ENCODE measurements around the gene PCDHGA6.
"Not testable (repeated sequence)": the region's sequence is repeated elsewhere in the genome, so short reads cannot be mapped to it uniquely, and the experiment has no call there.

The PCDHGA6 gene

DNA sequence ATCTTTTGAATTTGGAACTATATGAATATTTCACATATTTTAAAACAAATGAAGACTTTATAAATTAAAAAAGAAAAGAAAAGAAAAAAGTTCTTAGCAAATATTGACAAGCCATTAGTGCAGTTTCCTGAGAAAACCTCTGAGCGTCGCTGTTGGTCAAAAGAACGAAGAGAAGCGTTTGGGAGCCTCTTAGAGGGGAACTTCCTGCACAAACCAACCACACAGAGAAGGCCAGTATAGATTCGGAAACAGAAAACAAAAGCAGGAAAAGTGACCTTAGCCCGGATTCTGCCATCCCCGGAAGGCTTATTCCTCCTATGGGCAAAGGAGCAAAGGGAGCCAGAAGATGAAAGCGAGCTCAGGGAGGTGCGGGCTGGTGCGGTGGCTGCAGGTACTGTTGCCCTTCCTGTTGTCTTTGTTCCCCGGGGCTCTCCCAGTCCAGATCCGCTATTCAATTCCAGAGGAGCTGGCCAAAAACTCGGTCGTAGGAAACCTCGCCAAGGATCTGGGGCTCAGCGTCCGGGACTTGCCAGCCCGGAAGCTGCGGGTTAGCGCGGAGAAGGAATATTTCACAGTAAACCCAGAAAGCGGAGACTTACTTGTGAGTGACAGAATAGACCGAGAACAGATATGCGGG, 13.8 kb upstream of the PCDHGA6 start, which contains the start of gene PCDHGB2:
Gene PCDHGB2 (plus strand): TSS at position 205 of the 637 bp plus-strand sequence. CDS start 142 bp downstream, at position 347.
- no peak for DNase-seq (ENCODE audit: low read depth in 2 of 2)

- no peak for DNase-seq (ENCODE audit: low read depth in 2 of 2)
Observed at GRCh38 chr5:141360685-141361084, 13.0 kb upstream of the PCDHGA6 start.

GRCh38 chr5:141362719-141363118, 11.0 kb upstream of the PCDHGA6 start:
- no peak for DNase-seq (ENCODE audit: low read depth in 2 of 2)

GRCh38 chr5:141363952-141364660, 9.6 kb upstream of the PCDHGA6 start, which contains the start of gene PCDHGA5:
Gene PCDHGA5, plus strand, starts transcription at chr5:141364162. Its CDS starts 169 bp downstream, at chr5:141364331.
- no peak for DNase-seq (ENCODE audit: low read depth in 2 of 2)

DNA sequence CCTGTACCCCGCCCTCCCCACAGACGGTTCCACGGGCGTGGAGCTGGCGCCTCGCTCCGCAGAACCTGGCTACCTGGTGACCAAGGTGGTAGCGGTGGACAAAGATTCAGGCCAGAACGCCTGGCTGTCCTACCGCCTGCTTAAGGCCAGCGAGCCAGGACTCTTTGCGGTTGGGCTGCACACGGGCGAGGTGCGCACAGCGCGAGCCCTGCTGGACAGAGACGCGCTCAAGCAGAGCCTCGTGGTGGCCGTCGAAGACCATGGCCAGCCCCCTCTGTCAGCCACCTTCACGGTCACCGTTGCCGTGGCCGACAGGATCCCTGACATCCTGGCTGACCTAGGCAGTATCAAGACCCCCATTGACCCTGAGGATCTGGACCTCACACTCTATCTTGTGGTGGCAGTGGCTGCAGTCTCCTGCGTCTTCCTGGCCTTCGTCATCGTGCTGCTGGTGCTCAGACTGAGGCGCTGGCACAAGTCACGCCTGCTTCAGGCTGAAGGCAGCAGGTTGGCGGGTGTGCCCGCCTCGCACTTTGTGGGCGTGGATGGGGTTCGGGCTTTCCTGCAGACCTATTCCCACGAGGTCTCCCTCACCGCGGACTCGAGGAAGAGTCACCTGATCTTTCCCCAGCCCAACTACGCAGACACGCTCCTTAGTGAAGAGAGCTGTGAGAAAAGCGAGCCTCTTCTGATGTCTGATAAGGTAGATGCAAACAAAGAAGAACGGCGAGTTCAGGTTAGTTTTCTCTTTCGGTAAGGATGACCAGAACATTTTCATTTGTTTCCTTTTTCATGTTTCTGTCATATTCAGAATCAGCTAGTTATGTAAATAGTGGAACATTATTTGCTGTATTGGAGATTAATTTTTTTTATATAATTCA, 7.4 kb upstream of the PCDHGA6 start:
- DNase-seq (ENCODE audit: low read depth in 2 of 2): no peak

GRCh38 chr5:141369994-141370848, 3.5 kb upstream of the PCDHGA6 start, which contains the start of gene PCDHGB3:
Gene PCDHGB3, plus strand, starts transcription at chr5:141370242. Its CDS starts 153 bp downstream, at chr5:141370395.
- no peak for DNase-seq (ENCODE audit: low read depth in 2 of 2)

- no peak for DNase-seq (ENCODE audit: low read depth in 2 of 2)
Observed at GRCh38 chr5:141371572-141372475, 1.9 kb upstream of the PCDHGA6 start.

DNA sequence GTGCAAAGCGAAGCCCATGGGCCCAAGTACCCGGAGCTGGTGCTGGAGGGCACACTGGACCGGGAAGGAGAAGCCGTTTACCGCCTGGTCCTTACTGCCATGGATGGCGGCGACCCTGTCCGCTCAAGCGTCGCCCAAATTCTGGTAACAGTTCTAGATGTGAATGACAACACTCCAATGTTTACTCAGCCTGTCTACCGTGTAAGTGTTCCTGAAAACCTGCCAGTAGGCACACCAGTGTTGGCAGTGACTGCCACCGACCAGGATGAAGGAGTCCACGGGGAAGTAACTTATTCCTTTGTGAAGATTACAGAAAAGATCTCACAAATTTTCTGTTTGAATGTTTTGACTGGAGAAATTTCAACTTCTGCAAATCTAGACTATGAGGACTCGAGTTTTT, 936 bp downstream of the PCDHGA6 start:
- DNase-seq (ENCODE audit: low read depth in 2 of 2): no peak

DNA sequence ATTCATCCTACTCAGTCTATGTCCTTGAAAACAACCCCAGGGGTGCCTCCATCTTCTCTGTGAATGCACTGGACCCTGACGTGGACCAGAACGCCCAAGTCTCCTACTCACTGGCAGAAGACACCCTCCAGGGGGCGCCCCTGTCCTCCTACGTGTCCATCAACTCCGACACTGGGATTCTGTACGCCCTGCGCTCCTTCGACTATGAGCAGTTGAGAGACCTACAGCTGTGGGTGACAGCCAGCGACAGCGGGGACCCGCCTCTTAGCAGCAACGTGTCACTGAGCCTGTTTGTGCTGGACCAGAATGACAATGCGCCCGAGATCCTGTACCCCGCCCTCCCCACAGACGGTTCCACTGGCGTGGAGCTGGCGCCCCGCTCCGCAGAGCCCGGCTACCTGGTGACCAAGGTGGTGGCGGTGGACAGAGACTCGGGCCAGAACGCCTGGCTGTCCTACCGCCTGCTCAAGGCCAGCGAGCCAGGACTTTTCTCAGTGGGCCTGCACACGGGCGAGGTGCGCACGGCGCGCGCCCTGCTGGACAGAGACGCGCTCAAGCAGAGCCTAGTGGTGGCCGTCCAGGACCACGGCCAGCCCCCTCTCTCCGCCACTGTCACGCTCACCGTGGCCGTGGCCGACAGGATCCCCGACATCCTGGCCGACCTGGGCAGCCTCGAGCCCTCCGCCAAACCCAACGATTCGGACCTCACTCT, 1.9 kb downstream of the PCDHGA6 start:
- not testable (repeated sequence) for DNase-seq (ENCODE audit: low read depth in 2 of 2)

GRCh38 chr5:141382469-141383294, 9.0 kb downstream of the PCDHGA6 start, which contains the start of gene PCDHGA7:
Gene PCDHGA7, plus strand, starts transcription at chr5:141382742. Its CDS starts 158 bp downstream, at chr5:141382900.
- no peak for DNase-seq (ENCODE audit: low read depth in 2 of 2)

DNA sequence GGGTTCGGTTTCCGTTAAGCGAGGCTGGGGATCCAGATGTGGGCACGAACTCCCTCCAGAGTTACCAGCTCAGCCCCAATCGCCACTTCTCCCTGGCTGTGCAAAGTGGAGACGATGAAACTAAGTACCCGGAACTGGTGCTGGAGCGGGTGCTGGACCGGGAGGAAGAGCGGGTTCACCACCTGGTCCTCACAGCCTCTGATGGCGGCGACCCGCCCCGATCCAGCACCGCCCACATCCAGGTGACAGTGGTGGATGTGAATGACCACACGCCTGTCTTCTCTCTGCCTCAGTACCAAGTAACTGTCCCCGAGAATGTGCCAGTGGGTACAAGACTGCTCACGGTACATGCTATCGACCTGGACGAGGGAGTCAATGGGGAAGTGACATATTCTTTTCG, 9.7 kb downstream of the PCDHGA6 start:
- no peak for DNase-seq (ENCODE audit: low read depth in 2 of 2)

DNA sequence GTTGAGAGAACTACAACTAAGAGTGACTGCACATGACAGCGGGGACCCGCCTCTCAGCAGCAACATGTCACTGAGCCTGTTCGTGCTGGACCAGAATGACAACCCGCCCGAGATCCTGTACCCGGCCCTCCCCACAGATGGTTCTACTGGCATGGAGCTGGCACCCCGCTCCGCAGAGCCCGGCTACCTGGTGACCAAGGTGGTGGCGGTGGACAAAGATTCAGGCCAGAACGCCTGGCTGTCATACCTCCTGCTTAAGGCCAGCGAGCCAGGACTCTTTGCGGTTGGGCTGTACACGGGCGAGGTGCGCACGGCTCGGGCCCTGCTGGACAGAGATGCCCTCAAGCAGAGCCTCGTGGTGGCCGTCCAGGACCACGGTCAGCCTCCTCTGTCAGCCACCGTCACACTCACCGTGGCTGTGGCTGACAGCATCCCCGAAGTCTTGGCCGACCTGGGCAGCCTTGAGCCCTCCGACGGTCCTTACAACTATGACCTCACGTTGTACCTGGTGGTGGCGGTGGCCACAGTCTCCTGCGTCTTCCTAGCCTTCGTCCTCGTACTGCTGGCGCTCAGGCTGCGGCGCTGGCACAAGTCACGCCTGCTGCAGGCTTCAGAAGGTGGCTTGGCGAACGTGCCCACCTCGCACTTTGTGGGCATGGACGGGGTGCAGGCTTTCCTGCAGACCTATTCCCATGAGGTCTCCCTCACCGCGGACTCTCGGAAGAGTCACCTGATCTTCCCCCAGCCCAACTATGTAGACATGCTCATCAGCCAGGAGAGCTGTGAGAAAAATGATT, 11.0 kb downstream of the PCDHGA6 start:
- no peak for DNase-seq (ENCODE audit: low read depth in 2 of 2)

- not testable (repeated sequence) for DNase-seq (ENCODE audit: low read depth in 2 of 2)
Observed at GRCh38 chr5:141387557-141388311, 14.0 kb downstream of the PCDHGA6 start, which contains the start of gene PCDHGB4. Gene PCDHGB4, plus strand, starts transcription at chr5:141387698. Its CDS starts 187 bp downstream, at chr5:141387885.

DNA sequence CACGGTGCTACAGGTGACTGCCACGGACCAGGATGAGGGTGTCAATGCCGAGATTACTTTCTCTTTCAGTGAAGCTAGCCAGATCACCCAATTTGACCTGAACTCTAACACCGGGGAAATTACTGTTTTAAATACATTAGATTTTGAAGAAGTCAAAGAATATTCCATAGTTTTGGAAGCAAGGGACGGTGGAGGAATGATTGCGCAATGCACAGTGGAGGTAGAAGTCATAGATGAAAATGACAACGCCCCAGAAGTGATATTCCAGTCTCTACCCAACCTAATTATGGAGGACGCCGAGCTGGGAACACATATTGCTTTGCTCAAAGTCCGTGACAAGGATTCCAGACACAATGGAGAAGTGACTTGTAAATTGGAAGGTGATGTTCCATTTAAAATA, 15.0 kb downstream of the PCDHGA6 start:
- DNase-seq (ENCODE audit: low read depth in 2 of 2): no peak

GRCh38 chr5:141389153-141390042, 15.7 kb downstream of the PCDHGA6 start:
- DNase-seq (ENCODE audit: low read depth in 2 of 2): no peak

All from stimulated activated CD8-positive, alpha-beta memory T cell treated with anti-CD3 and anti-CD28 coated beads, Interleukin-7, amount 100 ng/mL, for 4 hours (primary cell).